Hepatocyte (in vitro differentiated cells): Measurements from ENCODE around the gene KIRREL2. TPM values are rescaled to one million over a fixed set of nuclear protein-coding genes. Genes with fewer than 3 reads are reported as not detected.
A peak's percentile ranks its signal among the peaks of the same experiment; 100 is the strongest.

Experiments
- DNase-seq: peaks from one replicate; pipeline ENCODE4 v3.0.0-alpha.2; 2016; ENCODE audit warnings: low spot score
- H2AFZ ChIP-seq: fragments of 200-600 bp; sonication (generic); 2 replicates; pipeline ENCODE4 v1.6.0; 2016; ENCODE audit warnings: antibody characterized with exemption, mild to moderate bottlenecking
- H3K27ac ChIP-seq: fragments of 200-600 bp; sonication (generic); 2 replicates; pipeline ENCODE4 v1.5.1; 2016; ENCODE audit warnings: mild to moderate bottlenecking
- H3K27me3 ChIP-seq: fragments of 200-600 bp; sonication (generic); 2 replicates; pipeline ENCODE4 v1.6.1; 2016
- H3K36me3 ChIP-seq: fragments of 200-600 bp; sonication (generic); replicated peaks from 2 replicates; pipeline ENCODE4 v1.5.1; 2016; ENCODE audit warnings: low read depth; ENCODE audit not compliant: insufficient read depth
- H3K4me1 ChIP-seq: fragments of 200-600 bp; sonication (generic); 2 replicates; pipeline ENCODE4 v1.5.1; 2016; ENCODE audit warnings: mild to moderate bottlenecking, moderate library complexity; ENCODE audit not compliant: insufficient read depth
- H3K4me2 ChIP-seq: fragments of 200-600 bp; sonication (generic); 2 replicates; pipeline ENCODE4 v1.6.0; 2016
- H3K4me3 ChIP-seq: fragments of 200-600 bp; sonication (generic); 2 replicates; pipeline ENCODE4 v1.5.1; 2016; ENCODE audit warnings: mild to moderate bottlenecking
- H3K79me2 ChIP-seq: fragments of 200-600 bp; sonication (generic); 2 replicates; pipeline ENCODE4 v1.6.0; 2017; ENCODE audit warnings: mild to moderate bottlenecking
- H3K9me2 ChIP-seq: fragments of 200-600 bp; sonication (generic); replicated peaks from 2 replicates; pipeline ENCODE4 v1.6.0; 2017; ENCODE audit warnings: mild to moderate bottlenecking; ENCODE audit not compliant: insufficient read depth
- H3K9me3 ChIP-seq: fragments of 200-600 bp; sonication (generic); 2 replicates; pipeline ENCODE4 v1.5.1; 2016; ENCODE audit warnings: low read depth, mild to moderate bottlenecking
- H4K20me1 ChIP-seq: fragments of 200-600 bp; sonication (generic); 2 replicates; pipeline ENCODE4 v1.6.0; 2016; ENCODE audit warnings: mild to moderate bottlenecking; ENCODE audit not compliant: insufficient read depth, poor library complexity, severe bottlenecking
- EZH2 ChIP-seq: fragments of 200-600 bp; sonication (generic); IDR thresholded peaks from 2 replicates; pipeline ENCODE4 v1.6.1; 2016; ENCODE audit warnings: antibody characterized with exemption, mild to moderate bottlenecking, borderline replicate concordance
- EZH2phosphoT487 ChIP-seq: fragments of 200-600 bp; sonication (generic); IDR thresholded peaks from one replicate; pipeline ENCODE4 v1.6.1; 2018; ENCODE audit warnings: antibody characterized with exemption, mild to moderate bottlenecking, low read depth, moderate library complexity; ENCODE audit not compliant: unreplicated experiment, severe bottlenecking
- WGBS: methylation state at CpG from one replicate; pipeline ENCODE4 v1.1.6; 2016; ENCODE audit warnings: low lambda C conversion rate; ENCODE audit errors: missing lambda C conversion rate; 5-methylcytosine and 5-hydroxymethylcytosine counted together
- polyA plus RNA-seq: library from polyadenylated mRNA; unstranded; fragments of >200 nt; fragmentation: Nextera tagmentation; extraction: Ambion mirVana; gene quantifications from 2 replicates; pipeline ENCODE4 v1.2.1, GENCODE V29; 2016
- total RNA-seq: library from RNA; depleted of rRNA; stranded (reverse); fragments of >200 nt; gene quantifications from 2 replicates; pipeline ENCODE4 v1.2.3, GENCODE V29; 2014
- TF ChIP-seq, protein P1 (sequence below): fragments of 200-600 bp; sonication (generic); IDR thresholded peaks from 2 replicates; pipeline ENCODE4 v1.5.1; 2016; ENCODE audit warnings: antibody characterized with exemption, mild to moderate bottlenecking; ENCODE audit not compliant: poor library complexity

KIRREL2 gene
- total and polyA plus RNA-seq, 2 experiments from 2014 or later: 1.4 to 2.3 TPM

- peaks cover 41% of the 10 kb centered on the region for H3K27me3 ChIP-seq
- no peaks in the 10 kb centered on the region for H3K9me3 ChIP-seq
- peaks cover 15% of the 10 kb centered on the region for H3K4me1 ChIP-seq
- H3K79me2 ChIP-seq: no peaks in the 10 kb centered on the region
- 71% methylated on average over 13 of the region's 13 CpGs for WGBS
- no peak for TF ChIP-seq EZH2
- TF ChIP-seq, protein P1, sequence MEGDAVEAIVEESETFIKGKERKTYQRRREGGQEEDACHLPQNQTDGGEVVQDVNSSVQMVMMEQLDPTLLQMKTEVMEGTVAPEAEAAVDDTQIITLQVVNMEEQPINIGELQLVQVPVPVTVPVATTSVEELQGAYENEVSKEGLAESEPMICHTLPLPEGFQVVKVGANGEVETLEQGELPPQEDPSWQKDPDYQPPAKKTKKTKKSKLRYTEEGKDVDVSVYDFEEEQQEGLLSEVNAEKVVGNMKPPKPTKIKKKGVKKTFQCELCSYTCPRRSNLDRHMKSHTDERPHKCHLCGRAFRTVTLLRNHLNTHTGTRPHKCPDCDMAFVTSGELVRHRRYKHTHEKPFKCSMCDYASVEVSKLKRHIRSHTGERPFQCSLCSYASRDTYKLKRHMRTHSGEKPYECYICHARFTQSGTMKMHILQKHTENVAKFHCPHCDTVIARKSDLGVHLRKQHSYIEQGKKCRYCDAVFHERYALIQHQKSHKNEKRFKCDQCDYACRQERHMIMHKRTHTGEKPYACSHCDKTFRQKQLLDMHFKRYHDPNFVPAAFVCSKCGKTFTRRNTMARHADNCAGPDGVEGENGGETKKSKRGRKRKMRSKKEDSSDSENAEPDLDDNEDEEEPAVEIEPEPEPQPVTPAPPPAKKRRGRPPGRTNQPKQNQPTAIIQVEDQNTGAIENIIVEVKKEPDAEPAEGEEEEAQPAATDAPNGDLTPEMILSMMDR: no peak
- TF ChIP-seq EZH2phosphoT487: no peak
- H3K4me2 ChIP-seq: no peak overlapping the region
- no peak overlapping the region for H2AFZ ChIP-seq
- H3K4me3 ChIP-seq: no peak overlapping the region
- H4K20me1 ChIP-seq: no peaks in the 10 kb centered on the region
- no peak overlapping the region for H3K27ac ChIP-seq
- DNase-seq: no peak
- H3K36me3 ChIP-seq: no peaks in the 10 kb centered on the region
- H3K9me2 ChIP-seq: no peaks in the 10 kb centered on the region
Measured at GRCh38 chr19:35841961-35842595, 14.6 kb upstream of the KIRREL2 start.

DNA sequence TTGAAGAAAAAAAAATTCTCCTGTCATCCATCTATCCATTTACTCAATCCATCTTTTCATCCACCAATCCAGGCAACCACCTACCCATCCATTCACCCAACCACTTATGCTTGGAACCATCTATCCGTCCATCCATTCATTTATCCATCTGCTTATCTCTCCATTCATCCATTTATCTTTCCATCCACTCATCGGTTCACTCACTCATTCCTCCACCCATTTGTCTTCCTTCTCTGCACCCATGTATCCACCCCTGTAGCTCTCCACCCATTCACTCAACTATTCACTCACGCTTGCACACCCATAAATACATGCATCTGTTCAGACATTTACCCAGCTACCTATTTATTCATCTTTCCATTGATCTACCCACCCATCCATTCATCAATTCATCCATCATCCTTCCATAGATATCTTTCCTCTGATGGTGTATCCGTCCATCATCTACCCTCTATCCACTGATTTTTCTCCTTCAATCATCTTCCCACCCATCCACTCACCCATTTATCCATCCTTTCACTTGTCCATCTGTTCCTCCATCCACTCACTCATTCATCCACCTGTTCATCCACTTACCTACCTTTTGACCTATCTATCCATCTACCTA, 13.9 kb upstream of the KIRREL2 start:
- TF ChIP-seq, protein P1: no peak
- no peak for TF ChIP-seq EZH2phosphoT487
- no peak for TF ChIP-seq EZH2
- no peaks in the 10 kb centered on the region for H3K9me2 ChIP-seq
- DNase-seq: no peak
- H2AFZ ChIP-seq: no peak overlapping the region
- H3K4me1 ChIP-seq: peaks cover 15% of the 10 kb centered on the region
- H3K4me3 ChIP-seq: no peak overlapping the region
- 83% methylated on average over 4 of the region's 4 CpGs for WGBS
- no peaks in the 10 kb centered on the region for H3K79me2 ChIP-seq
- no peaks in the 10 kb centered on the region for H3K9me3 ChIP-seq
- no peaks in the 10 kb centered on the region for H4K20me1 ChIP-seq
- no peak overlapping the region for H3K4me2 ChIP-seq
- no peaks in the 10 kb centered on the region for H3K36me3 ChIP-seq
- no peak overlapping the region for H3K27ac ChIP-seq
- peaks cover 43% of the 10 kb centered on the region for H3K27me3 ChIP-seq

- WGBS: 13% methylated on average over 35 of the region's 42 CpGs
- TF ChIP-seq, protein P1: no peak
- peak; percentile 11 for TF ChIP-seq EZH2phosphoT487
- Histone ChIP-seq H3K36me3 (no peaks in the 10 kb centered on the region), H3K27ac (no peak overlapping the region), H3K9me2 (no peaks in the 10 kb centered on the region), H3K4me2 (no peak overlapping the region), H3K4me1 (peaks cover 15% of the 10 kb centered on the region), H3K79me2 (no peaks in the 10 kb centered on the region), H3K9me3 (no peaks in the 10 kb centered on the region), H3K4me3 (no peak overlapping the region), H2AFZ (no peak overlapping the region), H4K20me1 (no peaks in the 10 kb centered on the region), H3K27me3 (peaks cover 46% of the 10 kb centered on the region)
- peak; percentile 37 for DNase-seq
Measured at GRCh38 chr19:35843676-35844481, 12.8 kb upstream of the KIRREL2 start.
